ENCODE data around the gene OR10H4.
"Not testable (repeated sequence)": the region's sequence is repeated elsewhere in the genome, so short reads cannot be mapped to it uniquely, and the experiment has no call there.

OR10H4 gene

GRCh38 chr19:15944401-15944800 is 4.4 kb upstream of the OR10H4 start:
- DNase-seq: no peak

DNA sequence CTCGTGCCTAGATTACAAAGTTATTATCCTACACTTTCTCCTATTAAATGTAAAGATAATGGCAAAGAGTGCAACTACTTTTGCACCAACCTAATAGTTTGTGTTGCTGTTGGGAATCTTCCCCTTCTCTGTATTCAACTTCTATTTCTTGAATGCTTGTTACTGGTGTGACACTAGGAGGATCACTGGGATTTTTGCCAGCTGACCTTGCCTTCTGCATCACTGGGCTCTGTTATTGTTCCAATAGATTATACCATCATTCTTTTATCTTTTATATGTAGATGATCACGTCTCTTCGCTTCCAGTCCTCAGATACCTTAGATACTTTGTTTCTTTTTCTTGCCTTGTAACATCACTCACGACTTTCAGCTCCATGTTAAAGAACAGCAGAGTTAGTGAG is 3.5 kb upstream of the OR10H4 start:
- DNase-seq: no peak

DNA sequence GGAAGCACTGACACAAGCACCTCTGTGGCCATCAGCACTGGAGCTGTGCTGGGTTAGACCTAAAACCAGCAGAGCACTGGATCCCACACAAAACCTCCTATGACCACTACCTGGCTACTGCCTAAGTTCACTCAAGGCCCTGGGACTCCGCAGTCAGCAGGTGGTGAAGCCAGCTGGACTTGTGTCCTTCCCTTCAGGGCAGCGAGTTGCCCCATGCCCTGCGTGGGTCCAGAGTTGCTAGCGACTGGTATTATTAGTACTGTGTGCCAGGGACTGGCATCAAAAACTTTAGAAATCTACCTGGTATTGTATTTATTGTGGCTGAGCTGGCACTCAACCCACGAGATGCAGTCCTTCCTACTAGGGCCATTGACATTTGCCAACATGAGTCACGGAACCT is 6.0 kb downstream of the OR10H4 start:
- no peak for DNase-seq

GRCh38 chr19:15962319-15962718 is 13.5 kb downstream of the OR10H4 start:
- DNase-seq: no peak

DNA sequence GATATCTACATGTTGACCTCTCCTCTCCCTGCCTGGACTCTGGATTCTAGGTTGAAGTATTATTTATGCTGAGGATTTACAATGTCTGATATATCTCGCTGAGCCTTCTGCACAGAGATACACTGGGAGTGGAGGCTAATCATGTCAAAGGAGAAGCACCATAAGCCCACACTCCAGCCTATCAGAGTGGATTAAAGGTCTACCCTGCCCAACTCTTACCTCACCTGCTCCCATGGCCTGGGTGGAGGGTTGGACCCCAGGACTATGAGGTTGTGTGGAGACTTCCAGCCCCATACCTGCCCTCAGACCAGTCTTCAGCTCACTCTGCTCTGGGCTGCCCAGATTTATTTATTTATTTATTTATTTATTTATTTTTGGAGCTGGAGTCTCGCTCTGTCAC is 15.4 kb downstream of the OR10H4 start:
- no peak for DNase-seq

- no peak for DNase-seq
Measured at GRCh38 chr19:15971224-15971780, 22.5 kb downstream of the OR10H4 start.

DNA sequence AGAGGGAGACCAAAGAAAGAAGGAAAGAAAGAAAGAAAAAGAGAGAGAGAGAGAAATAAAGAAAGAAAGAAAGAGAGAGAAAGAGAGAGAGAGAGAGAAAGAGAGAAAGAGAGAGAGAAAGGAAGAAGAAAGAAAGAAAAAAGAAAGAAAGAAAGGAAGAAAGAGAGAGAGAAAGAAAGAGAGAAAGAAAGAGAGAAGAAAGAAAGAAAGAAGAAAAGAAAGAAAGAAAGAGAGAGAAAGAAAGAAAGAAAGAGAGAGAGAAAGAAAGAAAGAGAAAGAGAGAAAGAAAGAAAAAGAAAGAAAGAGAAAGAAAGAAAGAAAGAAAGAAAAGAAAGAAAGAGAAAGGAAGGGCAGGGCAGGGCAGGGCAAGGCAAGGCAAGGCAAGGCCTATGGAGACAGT is 23.2 kb downstream of the OR10H4 start:
- DNase-seq: not testable (repeated sequence)

GRCh38 chr19:15974856-15975255 is 26.0 kb downstream of the OR10H4 start:
- peak; percentile 75 for DNase-seq

DNA sequence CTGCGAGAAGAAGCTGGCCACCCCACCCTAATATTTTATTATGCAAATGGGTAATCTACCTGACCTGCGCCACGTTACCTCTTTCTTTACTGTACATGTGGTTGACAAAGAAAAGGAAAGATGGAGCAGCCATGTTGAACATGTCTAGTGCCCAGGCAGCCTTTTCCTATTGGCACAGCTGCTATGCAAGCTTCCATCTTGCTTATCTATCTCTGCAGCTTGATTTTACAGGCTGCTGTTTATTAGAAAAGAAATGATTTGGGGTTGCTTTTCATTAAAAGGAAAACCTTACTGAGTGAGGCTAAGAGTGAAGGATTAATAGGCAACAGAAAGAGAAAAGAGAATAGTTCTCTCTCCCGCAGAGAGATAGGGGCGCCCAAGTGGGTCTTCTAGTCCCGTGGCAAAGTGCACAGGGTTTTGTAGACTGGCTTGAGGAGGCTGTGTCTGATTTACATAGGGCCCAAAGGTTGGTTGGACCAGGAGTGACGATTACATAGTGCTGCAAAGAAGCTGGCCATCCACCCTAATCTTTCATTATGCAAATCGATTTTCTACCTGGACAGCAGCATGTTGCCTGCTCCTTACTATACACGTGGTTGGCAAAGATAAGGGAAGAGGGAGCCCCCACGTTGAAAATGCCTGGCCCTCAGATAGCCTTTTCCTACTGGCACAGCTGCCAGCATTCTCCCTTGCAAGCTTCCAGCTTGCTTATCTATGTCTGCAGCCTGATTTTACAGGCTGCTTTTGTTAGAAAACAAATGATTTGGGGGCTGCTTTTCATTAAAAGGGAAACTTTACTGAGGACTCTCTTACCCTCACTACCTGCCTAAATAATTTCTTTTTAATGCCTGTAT is 28.3 kb downstream of the OR10H4 start:
- no peak for DNase-seq

DNA sequence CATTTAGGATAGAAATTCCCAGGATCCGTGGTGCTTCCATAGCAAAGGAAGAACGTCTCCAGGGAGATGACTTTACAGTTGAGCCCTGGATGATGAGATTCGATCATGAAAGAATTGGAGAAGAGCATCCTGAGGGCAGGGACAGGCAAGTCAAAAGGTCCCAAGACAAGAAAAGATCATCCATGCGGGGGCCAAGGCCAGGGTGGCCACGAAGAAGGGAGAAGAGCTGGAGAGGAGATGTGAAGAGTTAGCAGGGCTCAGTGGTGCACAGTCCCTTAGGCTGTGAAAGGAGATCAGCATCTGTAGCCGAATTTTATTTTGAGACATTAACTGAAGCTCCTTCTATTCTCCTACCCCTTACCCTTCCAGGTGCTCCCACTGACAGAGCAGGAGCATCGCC is 28.9 kb downstream of the OR10H4 start:
- no peak for DNase-seq

DNA sequence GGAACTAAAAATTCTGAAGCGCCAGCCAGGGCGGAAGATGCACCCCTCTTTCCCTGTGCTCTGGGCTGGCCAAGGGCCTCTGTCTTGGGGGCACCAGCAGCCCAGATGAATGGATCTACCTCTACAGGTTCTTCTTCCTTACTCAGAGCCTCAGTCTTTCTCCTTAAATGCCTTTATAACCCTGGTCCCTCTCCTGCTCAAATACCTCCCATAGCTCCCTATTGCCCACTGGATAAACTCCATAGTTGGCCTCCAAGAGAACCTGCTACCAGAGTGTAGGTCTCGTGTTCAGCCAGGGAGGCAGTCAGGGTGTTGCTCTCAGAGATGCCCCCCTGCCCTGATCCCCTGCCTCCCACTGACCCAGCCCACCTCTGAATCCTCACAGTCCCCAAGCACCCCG is 30.5 kb downstream of the OR10H4 start:
- DNase-seq: no peak

GRCh38 chr19:15985831-15986230 is 37.0 kb downstream of the OR10H4 start:
- not testable (repeated sequence) for DNase-seq

- peak; percentile 27 for DNase-seq
Measured at GRCh38 chr19:15986701-15987100, 37.9 kb downstream of the OR10H4 start.

DNA sequence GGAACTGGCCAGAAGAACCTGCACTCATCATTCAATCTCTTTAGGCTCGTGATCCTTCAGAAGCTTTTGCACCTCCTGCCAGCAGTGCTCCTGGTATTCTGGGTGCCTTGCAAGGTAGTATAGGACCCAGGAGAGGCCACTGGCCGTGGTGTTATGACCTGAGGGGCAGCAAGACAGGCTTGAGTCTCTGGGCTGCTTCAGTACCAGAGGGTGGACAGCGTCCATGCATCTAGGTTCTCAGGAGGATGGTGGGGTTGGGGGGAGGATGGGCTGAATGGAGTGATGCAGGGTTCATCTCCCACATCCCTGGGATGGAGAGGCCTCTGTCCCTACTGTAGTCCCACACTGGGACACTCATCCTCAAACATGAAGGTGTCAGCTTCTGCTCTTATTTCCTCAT is 41.1 kb downstream of the OR10H4 start:
- no peak for DNase-seq

DNA sequence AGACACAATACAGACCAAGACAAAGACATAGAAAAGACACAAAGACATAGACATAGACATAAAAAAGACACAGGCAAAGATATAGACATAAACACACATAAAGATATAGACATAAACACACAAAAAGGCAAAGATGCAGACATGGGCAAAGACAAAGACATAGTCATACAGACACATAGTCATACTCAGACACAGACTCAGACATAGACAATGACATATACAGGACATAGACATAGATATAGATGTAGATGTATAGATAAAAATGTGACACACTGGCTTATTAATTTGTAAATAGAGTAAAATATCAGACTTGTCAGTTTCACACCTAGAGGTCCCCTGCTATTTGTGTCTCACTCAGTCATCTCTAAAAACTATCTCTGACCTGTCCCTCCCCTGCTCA is 42.8 kb downstream of the OR10H4 start:
- no peak for DNase-seq

- DNase-seq: no peak
Measured at GRCh38 chr19:15992014-15992413, 43.2 kb downstream of the OR10H4 start.

DNA sequence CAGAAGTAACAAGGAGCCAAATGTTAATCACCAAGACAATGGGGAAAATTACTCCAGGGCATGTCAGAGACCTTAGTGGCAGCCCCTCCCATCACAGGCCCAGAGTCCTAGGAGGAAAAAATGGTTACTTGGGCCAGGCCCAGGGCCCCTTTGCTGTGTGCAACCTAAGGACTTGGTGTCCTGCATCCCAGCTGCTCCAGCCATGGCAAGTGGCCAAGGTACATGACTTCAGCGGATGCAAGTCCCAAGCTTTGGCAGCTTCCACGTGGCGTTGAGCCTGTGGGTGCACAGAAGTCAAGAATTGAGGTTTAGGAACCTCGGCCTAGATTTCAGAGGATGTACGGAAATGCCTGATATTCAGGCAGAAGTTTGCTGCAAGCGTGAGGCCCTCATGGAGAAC is 46.7 kb downstream of the OR10H4 start:
- no peak for DNase-seq

DNA sequence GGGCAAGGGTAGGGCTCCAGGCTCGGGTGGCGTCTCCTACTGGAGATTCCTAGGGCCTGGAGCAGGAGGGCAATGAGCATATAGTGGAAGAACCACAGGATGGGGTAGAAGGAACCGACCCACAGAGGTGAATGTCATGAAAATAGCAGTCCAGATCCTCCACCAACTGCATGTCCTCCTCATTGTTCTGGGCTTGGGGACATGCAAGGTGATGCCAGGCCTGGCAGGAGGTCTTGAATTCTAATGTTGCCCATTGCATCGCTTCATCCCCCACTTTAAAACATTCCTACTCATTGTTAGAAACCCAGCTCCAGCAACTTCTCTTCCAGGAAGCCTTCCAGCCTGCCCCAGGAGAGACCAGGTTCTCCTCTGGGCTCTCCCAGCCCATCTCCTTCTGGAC is 49.4 kb downstream of the OR10H4 start:
- no peak for DNase-seq

Measured in inflammatory macrophage treated with lipopolysaccharide for 4 hours (primary cell).